MCF 10A (cell line): Measurements from ENCODE around the gene BCS1L. TPM values are rescaled to one million over a fixed set of nuclear protein-coding genes. Genes with fewer than 3 reads are reported as not detected.

Source experiments
- BruUV-seq: library from RNA; stranded (reverse); fragments of 400-500 nt; replicated peaks from 2 replicates; lab custom pipeline; 2021; lab: Mats Ljungman, UMichigan
- CTCF ChIA-PET: fragments of 300-600 bp; sonication (Branson Sonifier 250); formaldehyde crosslinking; extraction: SDS; loops from one replicate; lab custom pipeline; 2021; ENCODE audit warnings: antibody characterized with exemption, inconsistent platforms; lab: Yijun Ruan, JAX
- POLR2A ChIA-PET: fragments of 300-600, 350-650 bp; sonication (Branson Sonifier 250); formaldehyde crosslinking; extraction: SDS; loops from one replicate; lab custom pipeline; 2020; ENCODE audit warnings: antibody characterized with exemption, inconsistent platforms; lab: Yijun Ruan, JAX
- DNase-seq: peaks from one replicate; pipeline ENCODE4 v3.0.0-alpha.2; 2018; ENCODE audit not compliant: unreplicated experiment
- H3K27ac Mint-ChIP-seq: one replicate; pipeline ENCODE4 v1.8.0; 2022; ENCODE audit warnings: mild to moderate bottlenecking, low read depth, mixed read lengths; ENCODE audit not compliant: unreplicated experiment
- H3K27me3 Mint-ChIP-seq: one replicate; pipeline ENCODE4 v1.8.0; 2022; ENCODE audit warnings: mixed read lengths; ENCODE audit not compliant: insufficient read depth, unreplicated experiment
- H3K36me3 Mint-ChIP-seq: one replicate; pipeline ENCODE4 v1.8.0; 2022; ENCODE audit warnings: mild to moderate bottlenecking, moderate library complexity, mixed read lengths; ENCODE audit not compliant: insufficient read depth, unreplicated experiment
- H3K4me1 Mint-ChIP-seq: one replicate; pipeline ENCODE4 v1.8.0; 2022; ENCODE audit warnings: mixed read lengths; ENCODE audit not compliant: insufficient read depth, unreplicated experiment
- H3K4me3 Mint-ChIP-seq: one replicate; pipeline ENCODE4 v1.8.0; 2022; ENCODE audit warnings: mild to moderate bottlenecking, moderate library complexity, mixed read lengths; ENCODE audit not compliant: unreplicated experiment
- H3K9me3 Mint-ChIP-seq: one replicate; pipeline ENCODE4 v1.8.0; 2022; ENCODE audit warnings: mixed read lengths; ENCODE audit not compliant: unreplicated experiment
- intact Hi-C: fragments of 100-400 bp; cut with micrococcal nuclease; formaldehyde crosslinking; loops from 2 replicates; pipeline ENCODE4 v1.14.1; 2022
- total RNA-seq: library from RNA; stranded (reverse); gene quantifications from 2 replicates; pipeline ENCODE4 v1.2.3, GENCODE V29; 2022
- TF ChIP-seq, protein P1 (sequence below): fragments of 200-600 bp; IDR thresholded peaks from one replicate; pipeline ENCODE4 v1.8.0; 2022; ENCODE audit warnings: antibody characterized with exemption, mild to moderate bottlenecking; ENCODE audit not compliant: unreplicated experiment

Gene BCS1L
- total RNA-seq, 1 experiment from 2014 or later = 96.0 TPM

DNA sequence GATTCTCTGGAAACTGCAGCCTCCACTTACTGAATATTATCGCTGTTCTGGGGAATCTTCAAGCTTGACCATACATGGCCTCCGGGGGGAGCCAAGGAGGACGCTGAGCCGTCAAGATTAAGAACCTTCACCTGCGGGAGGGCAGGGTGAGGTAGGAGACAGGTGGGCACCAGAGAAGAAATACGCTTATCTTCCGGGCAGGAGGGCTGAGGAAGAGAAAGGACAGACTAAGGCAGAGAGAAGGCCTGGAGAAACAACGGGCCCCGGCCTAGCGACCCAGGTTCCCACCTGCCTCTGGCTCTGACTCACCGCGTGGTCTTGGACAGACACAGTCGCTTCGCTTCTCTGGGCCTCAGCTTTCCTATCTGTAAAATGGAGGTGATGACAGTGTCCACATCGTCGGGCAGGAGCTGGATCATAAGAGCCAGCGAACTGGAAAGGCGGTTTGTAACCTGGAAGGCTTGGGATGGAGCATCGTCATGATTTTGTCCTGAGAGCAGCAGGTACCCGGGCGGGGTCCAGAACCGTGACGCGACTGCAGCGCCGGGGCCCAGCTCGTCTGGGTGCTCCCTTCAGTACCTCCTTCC lies 719 bp upstream of the BCS1L start:
- ChIA-PET POLR2A (interaction anchor here (0.5 to 6.1 kb wide), 16 partner anchors 8 to 443 kb away, joined by 3 to 105 read pairs (median 4); partner anchors contain the start of genes PLCD4, RNF25, STK36 and TMBIM1), CTCF (interaction anchor here (0.6 to 6.0 kb wide), 18 partner anchors 10 to 732 kb away, joined by 3 to 48 read pairs (median 5); partner anchors contain the start of genes RNF25, STK36 and TTLL4)
- peak; percentile 75 for DNase-seq
- TF ChIP-seq, protein P1, sequence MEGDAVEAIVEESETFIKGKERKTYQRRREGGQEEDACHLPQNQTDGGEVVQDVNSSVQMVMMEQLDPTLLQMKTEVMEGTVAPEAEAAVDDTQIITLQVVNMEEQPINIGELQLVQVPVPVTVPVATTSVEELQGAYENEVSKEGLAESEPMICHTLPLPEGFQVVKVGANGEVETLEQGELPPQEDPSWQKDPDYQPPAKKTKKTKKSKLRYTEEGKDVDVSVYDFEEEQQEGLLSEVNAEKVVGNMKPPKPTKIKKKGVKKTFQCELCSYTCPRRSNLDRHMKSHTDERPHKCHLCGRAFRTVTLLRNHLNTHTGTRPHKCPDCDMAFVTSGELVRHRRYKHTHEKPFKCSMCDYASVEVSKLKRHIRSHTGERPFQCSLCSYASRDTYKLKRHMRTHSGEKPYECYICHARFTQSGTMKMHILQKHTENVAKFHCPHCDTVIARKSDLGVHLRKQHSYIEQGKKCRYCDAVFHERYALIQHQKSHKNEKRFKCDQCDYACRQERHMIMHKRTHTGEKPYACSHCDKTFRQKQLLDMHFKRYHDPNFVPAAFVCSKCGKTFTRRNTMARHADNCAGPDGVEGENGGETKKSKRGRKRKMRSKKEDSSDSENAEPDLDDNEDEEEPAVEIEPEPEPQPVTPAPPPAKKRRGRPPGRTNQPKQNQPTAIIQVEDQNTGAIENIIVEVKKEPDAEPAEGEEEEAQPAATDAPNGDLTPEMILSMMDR = peak; percentile 53
- peaks cover 59% of the 10 kb centered on the region for H3K36me3 Mint-ChIP-seq
- intact Hi-C loops = loop anchor here (1.0 to 5.0 kb wide), 5 partner anchors 13 to 189 kb away; no protein-coding TSS in a partner anchor
- peak overlapping the region; percentile 92 for H3K4me3 Mint-ChIP-seq
- BruUV-seq = TSS peak; percentile 42
- H3K27me3 Mint-ChIP-seq = no peaks in the 10 kb centered on the region
- no peaks in the 10 kb centered on the region for H3K9me3 Mint-ChIP-seq
- peak overlapping the region; percentile 82 for H3K27ac Mint-ChIP-seq
- H3K4me1 Mint-ChIP-seq = peaks cover 27% of the 10 kb centered on the region

DNA sequence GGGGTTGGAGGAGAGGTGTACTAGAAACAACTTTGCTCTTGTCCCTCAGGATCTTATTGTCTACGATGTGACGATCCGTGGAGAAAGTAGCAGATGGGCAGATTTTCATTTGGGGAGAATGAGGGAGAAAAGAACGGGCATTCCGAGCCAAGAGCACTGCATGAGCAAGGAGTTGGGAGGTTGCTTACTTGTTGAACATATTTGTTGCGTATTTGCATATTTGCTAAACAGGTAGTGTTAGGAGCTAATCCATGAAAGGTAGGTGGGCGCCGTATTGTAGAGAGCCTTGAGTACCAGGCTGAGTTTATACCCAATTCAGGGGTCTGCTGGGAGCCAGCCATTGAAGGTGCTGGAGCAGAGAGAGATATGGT lies 490 bp downstream of the BCS1L start:
- ChIA-PET POLR2A (interaction anchor here (0.6 to 6.1 kb wide), 19 partner anchors 10 to 368 kb away, joined by 3 to 105 read pairs (median 5); partner anchors contain the start of genes PLCD4, RNF25, STK36 and TMBIM1), CTCF (interaction anchor here (0.5 to 6.0 kb wide), 13 partner anchors 8 to 624 kb away, joined by 3 to 48 read pairs (median 5); partner anchors contain the start of genes RNF25, STK36 and TTLL4)
- BruUV-seq = TSS peak; percentile 76
- Mint-ChIP-seq H3K27me3 (no peaks in the 10 kb centered on the region), H3K4me3 (peak overlapping the region; percentile 92), H3K36me3 (peaks cover 48% of the 10 kb centered on the region), H3K27ac (peak overlapping the region; percentile 82), H3K4me1 (peaks cover 27% of the 10 kb centered on the region), H3K9me3 (no peaks in the 10 kb centered on the region)
- intact Hi-C loops = loop anchor here (1.0 to 5.0 kb wide), 4 partner anchors 11 to 187 kb away; no protein-coding TSS in a partner anchor
- TF ChIP-seq, protein P1 = no peak
- DNase-seq = no peak

DNA sequence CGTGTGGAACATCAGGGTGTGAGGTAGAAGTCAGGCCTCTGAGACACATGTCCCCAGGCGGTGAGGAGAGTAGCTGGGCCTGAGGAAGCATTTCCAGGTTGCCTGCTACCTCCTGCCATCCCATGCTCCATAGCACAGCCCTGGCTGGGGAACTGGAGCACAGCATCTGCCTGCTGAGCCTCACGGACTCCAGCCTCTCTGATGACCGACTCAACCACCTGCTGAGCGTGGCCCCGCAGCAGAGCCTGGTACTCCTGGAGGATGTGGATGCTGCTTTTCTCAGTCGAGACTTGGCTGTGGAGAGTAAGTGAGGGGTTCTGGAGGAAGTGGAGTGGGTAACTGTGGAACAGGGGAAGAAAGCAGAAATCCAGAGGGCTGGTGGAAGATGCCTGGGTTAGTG lies 2.9 kb downstream of the BCS1L start:
- POLR2A ChIA-PET = interaction anchor here (6.1 kb wide), 1 partner anchor 8 kb away, joined by 105 read pairs; the partner anchor contains the start of genes RNF25 and STK36
- no peaks in the 10 kb centered on the region for H3K27me3 Mint-ChIP-seq
- no TSS peak for BruUV-seq
- H3K9me3 Mint-ChIP-seq = no peaks in the 10 kb centered on the region
- CTCF ChIA-PET = interaction anchor here (1.1 kb wide), 1 partner anchor 48 kb away, joined by 3 read pairs; no protein-coding TSS in a partner anchor
- H3K4me3 Mint-ChIP-seq = no peak overlapping the region
- H3K4me1 Mint-ChIP-seq = peaks cover 22% of the 10 kb centered on the region
- TF ChIP-seq, protein P1 = no peak
- H3K27ac Mint-ChIP-seq = no peak overlapping the region
- no peak for DNase-seq
- intact Hi-C loops = no loop called here
- H3K36me3 Mint-ChIP-seq = peaks cover 58% of the 10 kb centered on the region

DNA sequence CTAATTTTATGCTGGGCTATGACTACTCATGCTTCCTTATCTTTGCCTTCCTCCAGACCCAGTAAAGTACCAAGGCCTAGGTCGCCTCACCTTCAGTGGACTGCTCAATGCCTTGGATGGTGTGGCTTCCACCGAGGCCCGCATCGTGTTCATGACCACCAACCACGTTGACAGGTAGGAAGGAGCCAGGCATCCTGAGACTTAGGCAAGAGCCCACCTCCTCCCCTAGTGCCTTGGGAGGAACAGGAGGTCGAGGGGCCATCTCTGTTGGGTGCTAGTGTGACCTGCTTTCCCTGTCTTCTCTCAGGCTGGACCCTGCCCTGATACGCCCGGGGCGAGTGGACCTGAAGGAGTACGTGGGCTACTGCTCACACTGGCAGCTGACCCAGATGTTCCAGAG lies 3.3 kb downstream of the BCS1L start:
- TF ChIP-seq, protein P1 = no peak
- BruUV-seq = no TSS peak
- no peak overlapping the region for H3K27ac Mint-ChIP-seq
- intact Hi-C loops = no loop called here
- H3K4me3 Mint-ChIP-seq = no peak overlapping the region
- H3K36me3 Mint-ChIP-seq = peaks cover 63% of the 10 kb centered on the region
- H3K4me1 Mint-ChIP-seq = peaks cover 18% of the 10 kb centered on the region
- DNase-seq = no peak
- no peaks in the 10 kb centered on the region for H3K27me3 Mint-ChIP-seq
- H3K9me3 Mint-ChIP-seq = no peaks in the 10 kb centered on the region
- ChIA-PET CTCF (interaction anchor here (0.8 kb wide), 1 partner anchor 24 kb away, joined by 3 read pairs; no protein-coding TSS in a partner anchor), POLR2A (interaction anchor here (6.1 kb wide), 1 partner anchor 7 kb away, joined by 105 read pairs; the partner anchor contains the start of genes RNF25 and STK36)
